ENCODE results near the gene SCARB1. TPM values are rescaled to one million over a fixed set of nuclear protein-coding genes. Genes with fewer than 3 reads are reported as not detected.
A peak's percentile ranks its signal among the peaks of the same experiment; 100 is the strongest.
"Not testable (repeated sequence)": the region's sequence is repeated elsewhere in the genome, so short reads cannot be mapped to it uniquely, and the experiment has no call there.

SCARB1 gene, protein sequence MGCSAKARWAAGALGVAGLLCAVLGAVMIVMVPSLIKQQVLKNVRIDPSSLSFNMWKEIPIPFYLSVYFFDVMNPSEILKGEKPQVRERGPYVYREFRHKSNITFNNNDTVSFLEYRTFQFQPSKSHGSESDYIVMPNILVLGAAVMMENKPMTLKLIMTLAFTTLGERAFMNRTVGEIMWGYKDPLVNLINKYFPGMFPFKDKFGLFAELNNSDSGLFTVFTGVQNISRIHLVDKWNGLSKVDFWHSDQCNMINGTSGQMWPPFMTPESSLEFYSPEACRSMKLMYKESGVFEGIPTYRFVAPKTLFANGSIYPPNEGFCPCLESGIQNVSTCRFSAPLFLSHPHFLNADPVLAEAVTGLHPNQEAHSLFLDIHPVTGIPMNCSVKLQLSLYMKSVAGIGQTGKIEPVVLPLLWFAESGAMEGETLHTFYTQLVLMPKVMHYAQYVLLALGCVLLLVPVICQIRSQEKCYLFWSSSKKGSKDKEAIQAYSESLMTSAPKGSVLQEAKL
- 10.2 TPM for total RNA-seq

- ATAC-seq: peak; percentile 88
Observed at GRCh38 chr12:124863416-124864325, at the start of gene SCARB1. SCARB1 (minus strand) TSS chr12:124863864; CDS start chr12:124863720, 144 bp downstream.

GRCh38 chr12:124912529-124913287, 49.0 kb upstream of the SCARB1 start:
- ATAC-seq: not testable (repeated sequence)

- not testable (repeated sequence) for ATAC-seq
Observed at GRCh38 chr12:124911521-124911920, 47.9 kb upstream of the SCARB1 start.

GRCh38 chr12:124910561-124911478, 47.2 kb upstream of the SCARB1 start:
- peak; percentile 0 for ATAC-seq

DNA sequence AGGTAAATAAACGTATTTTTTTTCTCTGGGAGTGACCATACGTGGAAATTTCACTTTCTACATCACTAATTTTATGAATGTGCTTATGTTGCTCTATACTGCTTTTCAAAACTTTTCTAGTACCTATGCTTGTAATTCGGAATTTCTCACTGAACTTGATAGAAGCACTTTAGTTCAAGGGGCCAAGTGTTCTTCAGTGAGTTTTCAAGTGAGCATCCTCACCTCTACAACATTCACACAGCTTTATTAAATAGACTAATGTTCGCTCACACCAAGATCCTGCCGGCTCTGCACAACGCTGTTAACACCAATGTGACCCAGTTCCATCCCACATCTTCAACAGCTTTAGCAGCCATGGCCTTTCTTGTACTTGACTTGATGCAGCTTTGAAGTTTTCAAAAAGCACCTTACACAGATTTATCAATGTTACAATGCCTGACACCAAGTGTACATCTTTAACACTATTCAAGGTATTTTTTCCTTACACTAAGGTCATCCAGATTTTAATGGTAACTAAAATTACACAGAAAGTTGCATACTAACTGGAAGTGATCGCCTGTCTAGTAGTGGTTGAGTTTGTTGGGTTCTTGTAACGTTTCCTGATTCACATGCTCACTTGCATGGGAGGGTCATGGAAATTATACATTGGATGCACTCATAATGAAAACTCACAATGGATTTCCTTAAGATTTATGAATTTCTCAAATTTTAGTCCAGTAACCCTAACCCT, 46.3 kb upstream of the SCARB1 start:
- peak; percentile 9 for ATAC-seq

GRCh38 chr12:124906606-124907261, 43.1 kb upstream of the SCARB1 start:
- ATAC-seq: peak; percentile 64

DNA sequence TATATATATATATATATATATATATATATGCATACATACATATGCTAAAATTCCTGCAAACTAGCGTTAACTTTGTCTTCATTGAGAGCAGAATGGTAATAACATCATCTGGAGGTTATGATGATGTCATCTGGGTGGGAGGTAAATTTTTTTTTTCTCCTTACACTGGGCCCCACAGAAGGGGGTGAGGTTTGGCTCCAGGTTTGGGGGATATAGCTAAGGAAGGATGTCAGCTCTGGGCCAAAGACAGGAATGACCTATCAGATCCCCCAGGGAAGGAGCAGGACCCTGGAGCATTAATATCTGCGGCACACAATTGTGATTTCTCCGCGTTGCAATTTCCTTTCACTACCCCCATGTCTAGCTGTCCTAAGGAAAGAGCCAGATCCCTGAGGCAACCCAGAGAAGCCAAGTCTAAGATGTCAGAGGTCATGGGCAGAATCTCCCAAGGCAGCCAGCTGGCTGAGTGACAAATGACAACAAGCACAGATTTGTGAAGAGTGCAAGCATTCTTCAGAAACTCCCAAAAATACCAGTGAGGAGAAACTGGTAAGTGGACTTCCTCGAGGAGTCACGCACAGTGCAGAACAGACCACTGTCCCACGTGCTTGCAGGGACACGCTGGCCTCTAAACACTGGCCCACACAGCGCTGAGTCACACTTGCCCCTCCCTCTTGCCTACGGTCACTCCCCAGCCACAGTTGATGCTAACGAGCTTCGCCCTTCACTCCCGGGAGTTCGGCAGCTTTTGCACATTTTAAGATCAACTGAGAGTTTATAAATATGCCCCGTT, 40.8 kb upstream of the SCARB1 start:
- peak; percentile 73 for ATAC-seq

DNA sequence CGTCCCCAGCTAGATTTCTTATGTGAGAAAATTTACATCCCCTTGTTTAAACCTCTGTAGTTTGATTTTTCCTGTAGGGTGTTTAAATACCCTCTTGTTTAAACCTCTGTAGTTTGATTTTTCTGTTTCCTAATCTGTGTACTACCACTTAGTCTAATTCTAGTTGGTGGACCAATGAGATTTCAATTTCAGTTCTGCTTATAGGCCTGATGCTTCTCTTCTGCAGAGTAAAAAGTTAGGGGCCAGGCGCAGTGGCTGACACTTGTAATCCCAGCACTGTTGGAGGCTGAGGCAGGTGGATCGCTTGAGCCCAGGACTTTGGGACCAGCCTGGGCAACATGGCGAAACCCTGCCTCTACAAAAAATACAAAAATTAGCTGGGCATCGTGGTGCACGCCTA, 39.3 kb upstream of the SCARB1 start:
- ATAC-seq: no peak

- no peak for ATAC-seq
Observed at GRCh38 chr12:124901003-124901402, 37.3 kb upstream of the SCARB1 start.

GRCh38 chr12:124900345-124900795, 36.7 kb upstream of the SCARB1 start:
- not testable (repeated sequence) for ATAC-seq

DNA sequence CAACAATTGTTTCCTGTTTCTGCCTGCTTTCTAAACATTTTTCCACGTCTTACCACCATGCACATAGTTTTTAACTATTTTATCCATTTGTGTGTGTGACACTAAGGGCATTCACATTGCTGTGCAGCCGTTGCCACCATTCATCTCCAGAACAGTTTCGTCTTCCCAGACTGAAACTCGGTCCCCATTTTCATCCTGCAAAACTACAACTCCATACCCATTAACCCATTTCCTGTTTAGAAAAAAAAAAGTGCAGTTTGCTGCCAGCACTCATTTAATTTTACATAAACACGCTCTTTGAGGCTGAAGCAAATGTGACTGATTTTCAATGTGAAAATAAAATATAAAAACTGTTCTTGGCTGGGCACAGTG, 35.2 kb upstream of the SCARB1 start:
- ATAC-seq: no peak

DNA sequence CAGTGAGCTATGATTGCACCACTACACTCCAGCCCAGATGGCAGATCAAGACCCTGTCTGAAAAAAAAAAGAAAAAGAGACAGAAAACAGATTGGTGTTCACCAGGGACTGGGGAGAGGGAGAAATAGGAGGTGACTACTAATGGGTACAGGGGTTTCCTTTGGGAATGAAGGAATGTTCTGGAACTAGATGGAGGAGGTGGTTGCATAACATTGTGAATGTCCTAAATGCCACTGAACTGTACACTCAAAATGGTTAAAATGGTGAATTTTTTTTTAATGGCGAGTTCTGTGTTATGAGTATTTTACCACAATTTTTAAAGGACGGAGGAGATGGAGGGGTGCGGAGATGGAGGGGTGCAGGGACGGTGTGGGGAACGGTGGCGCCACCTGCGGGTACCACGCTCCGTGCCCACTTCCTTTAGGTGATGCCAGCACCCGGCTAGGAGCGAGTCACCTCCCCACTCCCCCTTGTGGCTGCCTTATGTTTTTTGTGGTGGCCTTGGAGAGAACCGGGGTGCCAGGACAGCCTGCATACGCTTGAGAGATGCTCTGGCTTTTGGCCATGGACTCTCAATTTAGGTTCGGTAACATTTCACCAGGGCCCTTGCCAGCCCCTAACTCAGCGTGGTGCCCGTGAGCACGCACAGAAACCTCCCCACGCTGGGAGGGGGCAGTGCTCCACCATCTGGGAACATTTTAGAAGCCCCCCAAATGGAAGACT, 34.7 kb upstream of the SCARB1 start:
- ATAC-seq: peak; percentile 51

GRCh38 chr12:124896461-124896860, 32.8 kb upstream of the SCARB1 start:
- ATAC-seq: no peak

DNA sequence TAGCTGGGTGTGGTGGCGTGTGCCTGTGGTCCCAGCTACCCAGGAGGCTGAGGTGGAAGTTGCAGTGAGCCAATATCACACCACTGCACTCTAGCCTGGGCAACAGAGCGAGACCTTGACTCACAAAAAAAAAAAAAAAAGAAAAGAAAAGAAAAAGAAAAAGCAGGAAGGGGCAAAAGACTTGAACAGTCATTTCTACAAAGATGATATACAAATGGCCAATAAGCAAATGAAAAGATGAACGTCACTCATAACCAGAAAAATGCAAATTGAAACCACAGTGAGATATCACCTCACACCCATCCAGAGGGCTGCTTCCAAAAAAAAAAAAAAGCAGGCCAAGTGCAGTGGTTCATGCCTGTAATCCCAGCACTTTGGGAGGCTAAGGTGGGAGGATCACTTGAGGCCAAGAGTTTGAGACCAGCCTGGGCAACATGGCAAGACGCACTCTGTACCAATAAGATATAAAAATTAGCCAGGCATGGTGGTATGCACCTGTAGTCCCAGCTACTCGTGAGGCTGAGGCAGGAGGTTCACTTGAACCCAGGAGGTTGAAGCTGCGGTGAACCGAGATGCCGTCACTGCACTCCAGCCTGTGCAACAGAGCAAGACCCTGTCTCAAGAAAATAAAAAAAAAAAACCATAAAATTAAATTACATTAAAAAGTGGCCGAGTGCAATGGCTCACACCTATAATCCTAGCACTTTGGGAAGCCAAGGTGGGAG, 30.3 kb upstream of the SCARB1 start:
- no peak for ATAC-seq

GRCh38 chr12:124888260-124888659, 24.6 kb upstream of the SCARB1 start:
- ATAC-seq: no peak

GRCh38 chr12:124887766-124888165, 24.1 kb upstream of the SCARB1 start:
- ATAC-seq: not testable (repeated sequence)

DNA sequence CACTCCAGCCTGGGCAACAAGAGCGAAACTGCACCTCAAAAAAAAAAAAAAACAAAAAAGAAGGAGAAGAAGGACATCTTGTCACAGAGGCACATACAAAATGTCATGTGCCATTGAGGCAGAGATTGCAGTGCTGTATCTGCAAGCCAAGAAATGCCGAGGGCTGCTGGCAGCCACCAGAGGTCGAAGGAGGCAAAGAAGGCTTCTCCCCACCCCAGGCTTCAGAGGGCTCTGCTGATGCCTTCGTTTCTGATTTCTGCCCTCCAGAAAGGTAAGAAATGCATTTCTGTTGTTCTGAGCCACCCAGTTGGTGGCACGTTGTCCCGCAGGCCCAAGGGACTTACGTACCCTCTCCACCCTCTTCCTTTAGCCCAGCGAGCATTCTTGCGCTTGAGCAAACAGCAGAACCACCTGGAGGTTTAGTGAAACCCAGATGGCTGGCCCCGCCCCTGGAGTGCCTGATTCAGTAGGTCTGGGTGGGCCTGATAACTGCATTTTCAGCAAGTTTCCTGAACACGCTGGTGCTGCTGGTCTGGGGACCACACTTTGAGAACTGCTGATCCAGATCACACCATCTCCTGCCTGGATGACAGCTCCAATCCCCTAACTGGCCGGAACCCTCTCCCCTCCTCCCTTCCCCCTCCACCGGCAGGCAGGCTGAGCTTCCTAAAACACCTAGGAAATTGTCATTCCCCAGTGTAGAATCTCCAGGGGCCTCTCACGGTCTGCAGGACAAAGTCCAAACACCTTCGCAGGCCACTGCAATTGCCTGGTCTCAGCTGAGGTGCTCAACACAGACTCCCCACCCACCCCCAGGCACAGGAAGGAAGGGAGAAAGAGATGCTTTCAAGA, 21.1 kb upstream of the SCARB1 start:
- ATAC-seq: peak; percentile 25
